ENCODE data around the gene RGS13.

Gene RGS13

DNA sequence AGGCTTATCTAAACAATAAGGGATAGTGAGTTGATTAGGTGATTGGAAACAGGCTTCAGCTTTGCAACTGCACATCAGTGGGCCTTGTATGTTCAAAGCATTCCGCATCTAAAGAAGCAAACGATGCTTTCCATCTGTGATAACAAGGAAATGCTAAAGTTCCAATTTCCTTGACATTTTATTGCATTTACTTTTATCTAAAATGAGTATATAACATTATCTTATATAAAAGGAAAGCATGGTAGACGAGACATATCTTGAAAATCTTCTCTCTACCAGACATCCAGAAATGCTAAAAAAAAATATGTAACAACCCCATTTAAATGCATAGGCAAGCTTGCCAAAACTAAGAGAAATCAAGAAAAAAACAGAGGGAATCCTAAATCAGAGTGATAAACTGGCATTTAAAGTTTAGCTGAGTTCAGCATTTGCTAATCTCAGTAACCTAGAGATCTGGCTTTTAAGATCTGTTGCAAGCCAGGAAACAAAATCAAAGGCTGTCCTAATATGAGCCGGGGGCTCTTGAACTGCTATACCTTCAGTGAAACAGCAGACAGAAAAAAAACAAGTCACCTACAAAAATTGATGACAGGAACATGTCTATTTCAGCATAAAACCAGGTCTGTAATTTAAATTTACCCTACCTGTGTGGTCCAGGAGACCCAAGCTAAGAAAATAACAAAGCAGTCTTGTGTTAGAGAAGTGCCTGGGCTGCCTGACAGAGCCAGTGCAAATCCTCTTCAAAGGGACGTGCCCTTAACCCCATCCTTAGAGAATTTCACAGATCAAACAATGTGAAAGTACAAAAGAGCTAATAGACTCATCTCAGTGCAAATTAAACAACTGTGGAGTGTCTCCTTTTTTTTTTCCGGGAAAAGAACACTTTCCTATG lies 3.1 kb upstream of the RGS13 start:
- Mint-ChIP-seq H3K36me3 (ENCODE audit: low read depth) (no peaks in the 10 kb centered on the region), H3K27ac (no peak overlapping the region), H3K4me1 (peaks cover 4% of the 10 kb centered on the region), H3K9me3 (no peaks in the 10 kb centered on the region), H3K4me3 (no peak overlapping the region), H3K27me3 (peaks cover 39% of the 10 kb centered on the region)
- DNase-seq (no peak), ATAC-seq (no peak)

DNA sequence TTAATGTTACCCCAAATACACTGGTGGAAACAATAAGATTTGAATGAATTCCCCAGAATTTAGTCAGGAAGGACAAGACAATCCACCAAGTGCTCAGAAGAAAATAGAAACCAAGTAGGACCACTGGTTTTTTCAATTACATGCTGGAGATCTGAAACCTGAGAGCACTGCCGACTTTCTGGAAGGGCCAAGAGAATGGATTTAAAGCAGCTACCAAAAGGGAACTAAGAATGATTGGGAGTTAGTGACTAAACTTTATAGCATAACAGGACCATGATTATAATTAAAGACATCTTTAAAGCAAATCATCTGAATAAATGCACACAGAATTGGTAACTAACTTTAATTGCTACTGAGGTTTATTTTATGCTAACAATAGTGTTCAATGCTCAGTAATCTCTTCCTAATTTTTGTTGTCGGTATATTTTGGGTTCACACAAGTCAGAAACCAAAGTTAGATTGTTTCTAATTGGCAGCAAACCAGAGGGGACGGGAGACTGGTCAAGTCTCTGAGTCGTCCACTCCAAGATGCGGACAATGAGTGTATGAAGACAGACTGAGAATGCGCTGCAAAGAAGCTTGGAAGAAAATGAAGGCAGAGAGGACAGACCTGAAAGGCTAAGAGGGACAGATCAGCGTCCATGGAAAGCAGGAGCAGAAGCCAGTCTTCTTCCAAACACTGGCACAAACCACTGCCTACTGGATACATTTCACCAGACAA lies 2.3 kb upstream of the RGS13 start:
- Mint-ChIP-seq H3K27ac (no peak overlapping the region), H3K9me3 (no peaks in the 10 kb centered on the region), H3K4me3 (no peak overlapping the region), H3K4me1 (peaks cover 4% of the 10 kb centered on the region), H3K27me3 (peaks cover 40% of the 10 kb centered on the region), H3K36me3 (ENCODE audit: low read depth) (no peaks in the 10 kb centered on the region)
- DNase-seq (no peak), ATAC-seq (no peak)

DNA sequence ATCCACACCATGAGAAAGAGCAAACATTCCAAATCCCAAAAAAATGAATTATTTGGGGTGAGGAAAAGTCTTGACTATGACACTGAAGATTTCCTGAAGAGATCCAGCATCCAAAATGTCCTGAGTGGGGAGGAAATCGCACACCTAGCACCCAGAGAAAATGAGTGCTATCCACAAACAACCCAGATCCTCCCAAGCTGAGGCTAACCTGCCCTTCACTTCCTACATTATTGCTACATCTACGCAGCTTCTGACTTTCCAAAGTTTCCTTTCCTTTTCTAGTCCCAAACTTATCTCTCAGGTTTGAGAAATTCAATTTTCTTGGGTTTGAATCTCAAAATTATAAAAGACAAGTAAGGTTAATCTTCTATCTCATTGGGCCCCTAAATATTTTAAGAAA lies 906 bp upstream of the RGS13 start:
- Mint-ChIP-seq H3K9me3 (no peaks in the 10 kb centered on the region), H3K27me3 (peaks cover 33% of the 10 kb centered on the region), H3K36me3 (ENCODE audit: low read depth) (no peaks in the 10 kb centered on the region), H3K4me3 (no peak overlapping the region), H3K27ac (no peak overlapping the region), H3K4me1 (peaks cover 4% of the 10 kb centered on the region)
- no peak for DNase-seq
- no peak for ATAC-seq

DNA sequence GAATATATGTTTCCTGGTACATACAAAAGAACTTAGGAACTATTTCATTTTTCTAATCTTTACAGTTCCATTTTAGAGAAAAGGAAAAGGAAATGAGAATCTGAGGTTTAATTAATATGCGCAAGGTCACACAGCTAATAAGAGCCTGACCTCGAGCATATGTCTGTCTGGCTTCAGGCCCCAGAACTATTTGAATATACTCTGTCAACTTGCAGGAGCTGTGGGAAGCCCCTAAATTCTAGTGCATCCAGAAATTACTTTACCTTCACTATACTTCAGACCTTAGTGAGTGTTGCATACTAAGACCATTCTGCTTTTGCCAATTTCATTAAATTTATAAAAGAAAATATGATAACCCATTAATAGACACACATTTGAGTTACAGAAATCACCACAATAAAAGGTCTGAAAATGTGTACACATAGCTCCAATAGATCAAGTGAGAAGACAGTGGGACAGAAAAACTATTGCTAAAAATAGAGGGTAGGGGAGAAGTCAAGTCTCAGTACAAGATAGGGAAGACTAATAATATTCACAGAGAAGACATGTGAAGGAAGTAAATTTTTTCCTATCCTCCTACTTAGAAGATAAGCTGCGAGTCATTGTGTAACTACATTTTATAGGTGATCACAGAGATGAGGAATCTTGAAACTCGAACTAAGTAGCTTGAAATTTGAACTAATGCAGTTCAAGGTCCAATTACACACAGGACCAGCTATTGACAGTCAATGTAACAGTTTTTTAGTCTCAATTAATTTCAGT lies 3.8 kb downstream of the RGS13 start:
- ATAC-seq = peak; percentile 94
- H3K4me1 Mint-ChIP-seq = peaks cover 7% of the 10 kb centered on the region
- H3K27me3 Mint-ChIP-seq = peaks cover 16% of the 10 kb centered on the region
- no peak for DNase-seq
- peak overlapping the region; percentile 78 for H3K27ac Mint-ChIP-seq
- H3K9me3 Mint-ChIP-seq = no peaks in the 10 kb centered on the region
- peak overlapping the region; percentile 46 for H3K4me3 Mint-ChIP-seq
- H3K36me3 Mint-ChIP-seq (ENCODE audit: low read depth) = no peaks in the 10 kb centered on the region

DNA sequence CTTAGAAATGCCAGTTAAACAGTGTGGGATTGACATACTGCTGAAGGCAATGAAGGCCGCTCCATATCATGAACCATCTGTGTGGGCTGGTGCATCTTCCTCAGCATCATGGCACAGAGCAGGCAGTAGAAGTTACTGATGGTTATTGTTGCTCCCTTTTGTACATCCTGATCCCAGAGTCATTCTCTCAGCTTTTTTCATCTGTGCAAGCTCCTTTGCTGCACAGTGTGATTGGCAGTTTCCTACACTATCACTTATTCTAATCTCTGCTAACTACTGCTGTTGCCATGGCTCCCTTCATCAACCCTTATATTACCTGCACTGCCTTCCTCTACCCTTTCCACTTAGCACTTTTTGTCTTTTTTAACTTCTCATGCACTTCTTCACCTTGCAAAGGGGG lies 16.2 kb downstream of the RGS13 start:
- Mint-ChIP-seq H3K4me3 (no peak overlapping the region), H3K27ac (no peak overlapping the region), H3K27me3 (peaks cover 8% of the 10 kb centered on the region), H3K36me3 (ENCODE audit: low read depth) (no peaks in the 10 kb centered on the region), H3K4me1 (peaks cover 5% of the 10 kb centered on the region), H3K9me3 (no peaks in the 10 kb centered on the region)
- no peak for ATAC-seq
- DNase-seq = no peak

DNA sequence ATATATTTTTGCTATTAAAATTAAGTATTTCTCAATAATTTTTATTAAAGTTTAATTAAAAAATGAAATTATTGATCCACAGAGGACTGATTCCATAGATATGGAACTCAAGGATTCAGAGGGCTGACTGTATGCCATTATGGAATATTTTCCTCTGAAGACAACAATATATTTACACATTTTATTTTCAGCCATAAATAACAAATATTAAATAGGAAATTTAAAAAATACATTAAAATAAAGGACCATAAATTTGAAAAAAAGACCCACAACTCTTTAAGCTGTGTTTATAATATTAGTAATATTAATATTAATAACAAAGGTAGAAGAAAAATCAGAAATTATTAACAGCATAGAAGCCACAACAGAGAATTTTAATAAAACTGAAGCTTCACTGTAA lies 18.2 kb downstream of the RGS13 start:
- Mint-ChIP-seq H3K27me3 (peaks cover 8% of the 10 kb centered on the region), H3K4me1 (peaks cover 5% of the 10 kb centered on the region), H3K27ac (no peak overlapping the region), H3K9me3 (no peaks in the 10 kb centered on the region), H3K4me3 (no peak overlapping the region), H3K36me3 (ENCODE audit: low read depth) (no peaks in the 10 kb centered on the region)
- no peak for ATAC-seq
- no peak for DNase-seq

DNA sequence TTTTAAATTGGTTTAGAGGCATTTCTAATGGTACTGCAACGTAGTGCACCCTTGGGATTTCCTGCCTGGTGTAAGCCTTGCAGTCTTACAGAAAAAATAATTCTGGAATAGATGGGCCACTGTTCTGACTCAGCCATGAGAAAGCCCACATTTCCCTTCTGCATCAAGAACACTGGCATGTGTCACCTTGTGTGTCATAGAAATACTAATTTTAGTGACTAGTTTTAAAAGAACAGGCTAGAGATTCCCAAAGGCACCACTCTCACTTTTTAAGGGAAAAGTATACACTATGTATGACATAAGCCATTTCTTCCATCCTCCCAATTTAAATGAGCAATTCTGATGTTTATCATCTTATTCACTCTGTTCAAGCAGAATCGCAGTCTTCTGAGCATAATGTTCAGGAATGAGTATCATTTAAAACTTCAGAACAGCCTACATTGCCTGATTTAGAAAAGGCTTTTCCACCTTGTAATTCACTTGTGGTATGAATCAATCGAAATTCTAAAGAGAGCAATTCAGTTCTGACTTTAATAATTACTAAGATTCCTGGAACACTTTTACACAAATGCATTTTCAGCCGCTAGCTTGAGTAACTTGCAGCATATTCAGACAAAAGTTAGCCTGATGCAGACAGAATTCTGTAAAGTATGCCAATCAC lies 18.8 kb downstream of the RGS13 start:
- H3K27me3 Mint-ChIP-seq = peaks cover 4% of the 10 kb centered on the region
- ATAC-seq (peak; percentile 83), DNase-seq (no peak)
- peak overlapping the region; percentile 2 for H3K27ac Mint-ChIP-seq
- no peak overlapping the region for H3K4me3 Mint-ChIP-seq
- H3K9me3 Mint-ChIP-seq = no peaks in the 10 kb centered on the region
- H3K36me3 Mint-ChIP-seq (ENCODE audit: low read depth) = no peaks in the 10 kb centered on the region
- peaks cover 5% of the 10 kb centered on the region for H3K4me1 Mint-ChIP-seq

DNA sequence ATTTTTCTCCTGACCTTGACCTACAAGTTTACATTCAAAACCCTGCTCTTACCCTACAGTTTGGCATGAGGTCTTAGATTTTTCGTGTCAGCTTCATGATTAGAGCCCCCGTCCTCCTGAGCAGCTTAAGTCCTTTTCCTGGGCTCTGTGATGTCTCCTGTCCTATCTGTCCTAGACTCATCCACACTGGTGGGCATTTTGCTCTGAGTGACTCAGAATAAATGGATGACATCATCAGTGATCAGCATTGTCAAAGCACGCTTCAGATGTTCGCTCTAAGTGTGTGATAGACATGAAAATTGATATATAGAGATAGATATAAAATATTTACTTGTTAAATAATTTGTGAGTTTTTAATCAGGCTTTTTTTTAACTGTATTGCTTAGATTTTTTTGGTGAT lies 21.8 kb downstream of the RGS13 start:
- Mint-ChIP-seq H3K4me1 (peaks cover 5% of the 10 kb centered on the region), H3K9me3 (no peaks in the 10 kb centered on the region), H3K36me3 (ENCODE audit: low read depth) (no peaks in the 10 kb centered on the region), H3K27me3 (peaks cover 4% of the 10 kb centered on the region), H3K4me3 (no peak overlapping the region), H3K27ac (no peak overlapping the region)
- DNase-seq = no peak
- ATAC-seq = no peak

DNA sequence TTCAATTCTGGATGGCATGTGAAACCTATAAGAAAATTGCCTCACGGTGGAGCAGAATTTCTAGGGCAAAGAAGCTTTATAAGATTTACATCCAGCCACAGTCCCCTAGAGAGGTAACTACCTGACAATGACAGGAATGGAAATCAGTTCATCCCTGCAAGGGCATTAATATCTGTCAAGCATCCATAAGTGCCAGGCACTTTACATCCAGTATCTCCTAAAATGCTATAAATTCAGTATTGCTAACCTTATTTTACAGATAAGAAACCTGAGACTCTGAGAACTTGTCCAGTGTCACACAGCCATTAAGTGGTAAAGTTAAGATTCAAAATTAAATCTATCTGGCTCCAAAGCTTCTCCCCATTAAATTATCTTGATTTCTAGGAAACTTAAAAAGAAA lies 22.3 kb downstream of the RGS13 start:
- Mint-ChIP-seq H3K4me3 (no peak overlapping the region), H3K27me3 (peaks cover 4% of the 10 kb centered on the region), H3K4me1 (peaks cover 5% of the 10 kb centered on the region), H3K27ac (no peak overlapping the region), H3K36me3 (ENCODE audit: low read depth) (no peaks in the 10 kb centered on the region), H3K9me3 (no peaks in the 10 kb centered on the region)
- no peak for ATAC-seq
- DNase-seq = no peak

DNA sequence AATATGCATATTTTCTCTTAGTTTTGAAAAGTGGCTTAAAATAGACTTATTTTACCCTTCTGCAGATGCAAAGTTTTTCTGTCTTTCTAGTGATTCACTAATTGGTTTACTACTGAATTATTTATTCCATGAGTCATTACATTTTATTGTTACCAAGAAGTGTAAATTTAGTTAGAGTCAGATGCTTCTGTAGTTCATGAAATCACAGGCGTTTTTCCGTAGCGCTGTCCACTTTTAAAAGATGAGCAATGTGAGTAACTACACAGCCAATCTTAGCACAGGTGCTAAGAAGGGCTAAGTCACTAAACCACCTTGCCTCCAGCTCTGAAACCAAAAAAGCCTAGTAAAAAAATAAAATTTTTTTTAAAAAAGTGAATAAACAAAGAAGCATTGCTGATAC lies 24.7 kb downstream of the RGS13 start:
- Mint-ChIP-seq H3K27me3 (peaks cover 4% of the 10 kb centered on the region), H3K4me1 (no peaks in the 10 kb centered on the region), H3K36me3 (ENCODE audit: low read depth) (no peaks in the 10 kb centered on the region), H3K9me3 (no peaks in the 10 kb centered on the region), H3K4me3 (no peak overlapping the region), H3K27ac (no peak overlapping the region)
- ATAC-seq (peak; percentile 33), DNase-seq (no peak)

DNA sequence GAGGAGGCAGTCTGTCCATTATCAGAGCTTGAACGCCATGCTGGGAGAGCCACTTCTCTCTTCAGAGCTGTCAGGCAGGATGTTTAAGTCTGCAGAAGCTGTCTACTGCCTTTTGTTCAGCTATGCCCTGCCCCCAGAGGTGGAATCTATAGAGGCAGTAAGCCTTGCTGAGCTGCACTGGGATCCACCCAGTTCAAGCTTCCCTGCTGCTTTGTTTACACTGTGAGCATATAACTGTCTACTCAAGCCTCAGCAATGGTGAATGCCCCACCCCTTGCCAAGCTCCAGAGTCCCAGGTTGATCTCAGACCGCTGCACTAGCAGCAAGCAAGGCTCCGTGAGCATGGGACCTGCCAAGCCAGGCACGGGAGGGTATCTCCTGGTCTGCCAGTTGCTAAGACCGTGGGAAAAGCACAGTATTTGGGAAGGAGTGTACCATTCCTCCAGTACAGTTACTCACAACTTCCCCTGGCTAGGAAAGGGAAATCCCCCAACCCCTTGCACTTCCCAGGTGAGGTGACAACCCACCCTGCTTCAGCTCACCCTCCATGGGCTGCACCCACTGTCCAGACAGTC lies 32.5 kb downstream of the RGS13 start:
- peaks cover 3% of the 10 kb centered on the region for H3K9me3 Mint-ChIP-seq
- DNase-seq = no peak
- H3K36me3 Mint-ChIP-seq (ENCODE audit: low read depth) = no peaks in the 10 kb centered on the region

DNA sequence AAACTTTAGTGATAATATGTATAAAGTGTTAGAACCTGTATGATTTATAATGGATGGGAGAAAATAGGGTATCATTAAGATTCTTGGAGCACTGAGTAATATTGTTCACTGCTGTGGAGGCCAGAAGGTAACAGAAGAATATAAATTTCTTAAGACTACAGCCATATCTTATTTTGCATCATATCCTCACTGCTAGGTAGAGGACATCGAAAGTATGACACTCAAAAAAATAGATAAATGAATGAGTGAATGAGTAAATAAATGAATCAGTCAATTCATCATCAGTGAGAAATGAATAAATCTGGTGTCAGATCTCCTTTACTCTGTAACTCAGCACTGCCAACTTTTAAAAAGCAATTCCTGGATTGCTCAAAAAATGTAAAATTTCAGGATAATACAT lies 33.2 kb downstream of the RGS13 start:
- peaks cover 3% of the 10 kb centered on the region for H3K9me3 Mint-ChIP-seq
- peaks cover 18% of the 10 kb centered on the region for H3K27me3 Mint-ChIP-seq
- ATAC-seq = no peak
- no peak overlapping the region for H3K4me3 Mint-ChIP-seq
- no peak for DNase-seq
- no peaks in the 10 kb centered on the region for H3K36me3 Mint-ChIP-seq (ENCODE audit: low read depth)
- no peaks in the 10 kb centered on the region for H3K4me1 Mint-ChIP-seq
- H3K27ac Mint-ChIP-seq = no peak overlapping the region

More for the DNA sequence above, 32.5 kb downstream of the RGS13 start:
- no peak for ATAC-seq
- no peak overlapping the region for H3K27ac Mint-ChIP-seq
- H3K27me3 Mint-ChIP-seq = peaks cover 18% of the 10 kb centered on the region
- no peak overlapping the region for H3K4me3 Mint-ChIP-seq
- H3K4me1 Mint-ChIP-seq = no peaks in the 10 kb centered on the region

DNA sequence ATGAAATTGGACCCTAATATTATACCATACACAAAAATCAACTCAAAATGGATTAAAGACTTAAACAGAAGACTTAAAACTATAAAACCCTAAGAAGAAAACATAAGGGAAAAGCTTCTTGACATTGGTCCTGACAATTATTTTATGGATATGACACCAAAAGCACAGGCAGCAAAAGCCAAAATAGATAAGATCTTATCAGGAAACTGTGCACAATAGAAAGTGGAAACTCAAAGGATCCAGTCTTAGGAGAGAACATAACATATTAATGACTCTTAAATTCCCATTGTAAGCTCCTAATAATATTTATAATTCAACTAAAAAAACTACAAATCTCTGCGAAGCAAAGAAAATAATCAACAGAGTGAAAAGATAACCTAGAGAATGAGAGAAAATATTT lies 39.8 kb downstream of the RGS13 start:
- H3K4me3 Mint-ChIP-seq = no peak overlapping the region
- H3K9me3 Mint-ChIP-seq = peaks cover 3% of the 10 kb centered on the region
- H3K36me3 Mint-ChIP-seq (ENCODE audit: low read depth) = no peaks in the 10 kb centered on the region
- H3K4me1 Mint-ChIP-seq = no peaks in the 10 kb centered on the region
- ATAC-seq (no peak), DNase-seq (no peak)
- no peak overlapping the region for H3K27ac Mint-ChIP-seq
- H3K27me3 Mint-ChIP-seq = peaks cover 12% of the 10 kb centered on the region

DNA sequence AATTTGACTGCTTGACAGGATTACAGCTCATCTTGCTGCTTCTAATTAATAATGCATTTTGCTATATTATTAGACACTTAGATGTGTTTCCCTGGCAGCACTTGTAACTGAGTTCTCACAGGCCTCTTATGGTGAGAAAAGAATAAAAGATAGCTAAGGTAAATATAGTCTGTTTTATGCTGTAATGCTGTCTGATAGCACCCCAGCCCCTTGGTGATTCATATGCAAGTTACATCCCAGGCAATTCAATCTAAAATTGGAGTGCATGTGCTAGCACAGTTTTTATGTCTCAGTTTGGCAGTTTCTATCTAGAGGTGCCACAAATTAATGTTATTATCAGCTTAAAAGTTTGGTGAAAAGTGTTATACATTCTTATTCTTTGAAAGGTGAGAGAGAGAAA lies 42.2 kb downstream of the RGS13 start:
- no peaks in the 10 kb centered on the region for H3K4me1 Mint-ChIP-seq
- no peaks in the 10 kb centered on the region for H3K36me3 Mint-ChIP-seq (ENCODE audit: low read depth)
- no peak overlapping the region for H3K4me3 Mint-ChIP-seq
- no peaks in the 10 kb centered on the region for H3K9me3 Mint-ChIP-seq
- no peak for ATAC-seq
- H3K27ac Mint-ChIP-seq = no peak overlapping the region
- no peak for DNase-seq
- peaks cover 4% of the 10 kb centered on the region for H3K27me3 Mint-ChIP-seq

All from activated naive CD8-positive, alpha-beta T cell treated with anti-CD3 and anti-CD28 coated beads, Interleukin-2, amount 50 U/mL, for 24 hours (primary cell).